Activated T-cell treated with anti-CD3 and anti-CD28 coated beads for 48 hours (primary cell): Measurements from ENCODE around the gene TOP3A.
A peak's percentile ranks its signal among the peaks of the same experiment; 100 is the strongest.
"Not testable (repeated sequence)": the region's sequence is repeated elsewhere in the genome, so short reads cannot be mapped to it uniquely, and the experiment has no call there.

Experiments used
- DNase-seq: peaks from one replicate; pipeline ENCODE4 v3.0.0-alpha.2; 2020; ENCODE audit warnings: low read depth

TOP3A gene

GRCh38 chr17:18314731-18315561 lies at the start of gene TOP3A, which contains the start of gene SMCR8:
TSS of gene TOP3A (minus strand) at chr17:18314994. CDS start at chr17:18314778, 216 bp downstream.
TSS of gene SMCR8 (plus strand) at chr17:18315293. CDS start at chr17:18315790, 497 bp downstream.
- DNase-seq, result peak; percentile 95

GRCh38 chr17:18364166-18364565 lies 49.4 kb upstream of the TOP3A start:
- no peak for DNase-seq

GRCh38 chr17:18363101-18364049 lies 48.6 kb upstream of the TOP3A start, which contains the start of gene SHMT1:
TSS of gene SHMT1 (minus strand) at chr17:18363550. CDS start at chr17:18355981, 7,569 bp downstream.
- peak; percentile 93 for DNase-seq

- DNase-seq, result no peak
Observed at GRCh38 chr17:18362698-18363100, 47.9 kb upstream of the TOP3A start.

- no peak for DNase-seq
Observed at GRCh38 chr17:18361837-18362697, 47.3 kb upstream of the TOP3A start.

GRCh38 chr17:18360518-18360917 lies 45.7 kb upstream of the TOP3A start:
- DNase-seq, result no peak

- DNase-seq, result no peak
Observed at GRCh38 chr17:18356624-18357023, 41.8 kb upstream of the TOP3A start.

- DNase-seq, result no peak
Observed at GRCh38 chr17:18353541-18353940, 38.7 kb upstream of the TOP3A start.

- no peak for DNase-seq
Observed at GRCh38 chr17:18344021-18344420, 29.2 kb upstream of the TOP3A start.

GRCh38 chr17:18339933-18340332 lies 25.1 kb upstream of the TOP3A start:
- no peak for DNase-seq

- DNase-seq, result not testable (repeated sequence)
Observed at GRCh38 chr17:18338158-18338557, 23.4 kb upstream of the TOP3A start.

- no peak for DNase-seq
Observed at GRCh38 chr17:18332909-18333489, 18.2 kb upstream of the TOP3A start.

GRCh38 chr17:18331879-18332278 lies 17.1 kb upstream of the TOP3A start:
- no peak for DNase-seq

GRCh38 chr17:18328643-18329204 lies 13.9 kb upstream of the TOP3A start:
- no peak for DNase-seq

GRCh38 chr17:18327556-18327955 lies 12.8 kb upstream of the TOP3A start:
- no peak for DNase-seq

- DNase-seq, result no peak
Observed at GRCh38 chr17:18327093-18327492, 12.3 kb upstream of the TOP3A start.

GRCh38 chr17:18326572-18326971 lies 11.8 kb upstream of the TOP3A start:
- no peak for DNase-seq

- no peak for DNase-seq
Observed at GRCh38 chr17:18326039-18326438, 11.2 kb upstream of the TOP3A start.

GRCh38 chr17:18324140-18325050 lies 9.6 kb upstream of the TOP3A start:
- no peak for DNase-seq
